Daoy (cell line): ENCODE measurements around the gene CSNK2B. TPM values are rescaled to one million over a fixed set of nuclear protein-coding genes. Genes with fewer than 3 reads are reported as not detected.
A peak's percentile ranks its signal among the peaks of the same experiment; 100 is the strongest.

Experiments used
- DNase-seq: peaks from one replicate; pipeline ENCODE4 v3.0.0-alpha.2; 2015; ENCODE audit warnings: low read depth
- total RNA-seq: library from RNA; depleted of rRNA; stranded (reverse); fragments of >200 nt; shearing (Covaris generic); gene quantifications from 2 replicates; pipeline ENCODE4 v1.2.3, GENCODE V29; 2014

CSNK2B gene
- total RNA-seq, 1 experiment from 2014 or later, result 328 TPM

GRCh38 chr6:31660381-31661261 lies 5.3 kb upstream of the CSNK2B start, which contains the start of gene C6orf47:
Gene C6orf47 (minus strand): TSS chr6:31660778. CDS start chr6:31659947, 831 bp downstream.
- DNase-seq, result peak; percentile 94

DNA sequence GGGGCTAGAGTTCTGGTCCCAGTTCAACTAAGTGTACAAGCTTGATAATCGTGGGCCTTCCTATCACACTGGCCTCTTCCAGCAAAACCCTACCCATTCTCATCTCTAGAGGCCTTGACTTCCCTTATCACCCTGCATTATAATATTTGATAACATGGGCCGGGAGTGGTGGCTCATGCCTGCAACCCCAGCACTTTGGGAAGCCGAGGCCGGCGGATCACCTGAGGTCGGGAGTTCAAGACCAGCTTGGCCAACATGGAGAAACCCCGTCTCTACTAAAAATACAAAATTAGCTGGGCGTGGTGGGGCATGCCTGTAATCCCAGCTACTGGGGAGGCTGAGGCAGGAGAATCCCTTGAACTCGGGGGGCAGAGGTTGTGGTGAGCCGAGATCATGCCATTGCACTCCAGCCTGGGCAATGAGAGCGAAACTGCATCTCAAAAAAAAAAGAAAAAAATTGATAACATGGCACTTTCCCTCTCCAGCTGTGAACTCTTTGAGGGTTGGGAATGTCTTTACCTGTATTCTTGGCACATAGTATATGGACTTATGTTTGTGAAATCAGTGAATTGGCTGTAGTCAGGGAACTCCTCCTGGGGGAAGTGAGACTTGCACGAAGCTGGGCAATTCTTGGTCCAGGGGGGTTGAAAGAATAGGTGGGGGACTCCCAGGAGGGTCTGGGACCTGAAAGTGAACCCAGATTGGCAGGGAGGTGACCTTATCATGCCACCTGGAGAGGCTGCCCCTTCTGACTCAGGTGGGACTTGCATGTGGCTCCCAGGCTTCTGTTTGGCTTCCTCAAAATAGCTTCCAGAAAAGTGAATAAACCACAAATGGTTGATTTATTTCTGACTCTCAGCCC lies 4.4 kb upstream of the CSNK2B start:
- no peak for DNase-seq

- no peak for DNase-seq
Measured at GRCh38 chr6:31662124-31662723, 3.7 kb upstream of the CSNK2B start.

DNA sequence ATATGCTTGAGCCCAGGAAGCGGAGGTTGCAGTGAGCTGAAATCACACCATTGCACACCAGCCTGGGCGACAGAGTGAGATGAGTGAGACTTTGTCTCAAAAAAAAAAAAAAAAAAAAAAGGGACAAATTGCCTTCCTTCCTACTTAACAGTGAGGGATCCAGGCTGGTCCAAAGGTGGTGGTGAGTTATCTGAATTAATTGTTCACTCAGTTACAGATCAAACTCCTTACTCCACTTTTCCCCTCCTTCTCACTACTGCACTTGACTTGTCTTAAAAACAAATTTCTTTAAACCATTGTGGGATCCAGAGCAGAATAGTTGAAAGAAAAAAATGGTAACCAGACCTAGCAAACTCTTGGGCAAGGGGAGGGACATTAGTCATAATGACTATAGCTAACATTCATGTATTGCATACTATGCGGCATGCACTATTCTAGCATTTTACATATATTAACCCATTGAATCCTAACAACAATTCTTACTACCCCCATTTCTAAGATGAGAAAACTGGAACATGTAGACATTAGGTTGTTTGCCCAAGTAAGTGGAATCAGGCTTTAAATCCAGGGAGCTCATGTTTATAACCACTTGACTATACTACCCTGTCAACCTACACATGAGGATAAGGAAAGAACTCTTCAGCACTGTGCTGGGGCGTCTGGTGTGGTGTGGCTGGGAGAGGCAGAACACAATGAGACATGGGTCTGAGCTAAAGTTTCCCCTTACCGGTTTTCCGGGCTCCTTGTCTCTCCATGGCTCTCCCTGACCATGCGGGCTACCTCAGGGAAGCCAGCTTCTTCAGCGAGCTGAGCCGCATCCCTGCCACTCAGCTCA lies 2.5 kb upstream of the CSNK2B start:
- DNase-seq, result no peak

DNA sequence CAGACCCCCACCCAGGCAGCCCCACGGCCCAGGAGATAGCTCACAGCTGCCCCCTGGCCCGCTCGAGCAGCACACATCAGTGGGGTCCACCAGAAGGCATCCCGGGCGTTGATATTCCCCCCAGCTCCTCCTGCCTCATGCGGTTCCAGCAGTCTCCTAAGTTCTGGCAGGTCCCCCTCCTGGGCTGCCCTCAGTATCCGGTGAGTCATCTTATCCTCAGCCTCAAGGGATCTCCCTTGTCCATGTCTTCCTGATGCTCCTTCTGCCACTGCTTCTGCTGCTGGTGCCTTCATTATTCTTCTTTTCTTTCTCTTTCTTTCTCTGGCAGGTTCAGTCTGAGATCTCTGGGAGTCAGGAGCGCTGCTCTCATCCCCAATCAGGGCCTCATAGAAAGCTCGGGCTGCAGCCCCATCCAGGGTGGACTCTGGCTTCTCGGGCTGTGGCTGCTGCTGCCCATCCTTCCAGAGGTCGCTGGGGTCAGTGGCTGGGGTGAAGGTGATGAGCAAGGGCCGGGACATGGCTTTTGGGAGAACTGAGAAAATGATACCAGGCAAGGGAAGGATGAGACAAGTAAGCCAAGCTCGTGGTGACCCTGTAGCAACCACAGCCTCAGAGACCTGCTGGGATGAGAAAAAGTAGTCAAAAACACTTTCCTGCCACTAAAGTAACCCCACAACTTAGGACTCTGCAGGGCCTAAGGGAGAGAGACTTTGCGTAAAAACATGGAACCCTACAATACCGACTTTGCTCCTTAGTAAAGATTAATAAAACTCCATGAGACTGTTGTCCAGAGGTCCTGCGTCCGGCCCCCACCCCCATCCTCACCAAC lies 1.7 kb upstream of the CSNK2B start:
- peak; percentile 92 for DNase-seq

DNA sequence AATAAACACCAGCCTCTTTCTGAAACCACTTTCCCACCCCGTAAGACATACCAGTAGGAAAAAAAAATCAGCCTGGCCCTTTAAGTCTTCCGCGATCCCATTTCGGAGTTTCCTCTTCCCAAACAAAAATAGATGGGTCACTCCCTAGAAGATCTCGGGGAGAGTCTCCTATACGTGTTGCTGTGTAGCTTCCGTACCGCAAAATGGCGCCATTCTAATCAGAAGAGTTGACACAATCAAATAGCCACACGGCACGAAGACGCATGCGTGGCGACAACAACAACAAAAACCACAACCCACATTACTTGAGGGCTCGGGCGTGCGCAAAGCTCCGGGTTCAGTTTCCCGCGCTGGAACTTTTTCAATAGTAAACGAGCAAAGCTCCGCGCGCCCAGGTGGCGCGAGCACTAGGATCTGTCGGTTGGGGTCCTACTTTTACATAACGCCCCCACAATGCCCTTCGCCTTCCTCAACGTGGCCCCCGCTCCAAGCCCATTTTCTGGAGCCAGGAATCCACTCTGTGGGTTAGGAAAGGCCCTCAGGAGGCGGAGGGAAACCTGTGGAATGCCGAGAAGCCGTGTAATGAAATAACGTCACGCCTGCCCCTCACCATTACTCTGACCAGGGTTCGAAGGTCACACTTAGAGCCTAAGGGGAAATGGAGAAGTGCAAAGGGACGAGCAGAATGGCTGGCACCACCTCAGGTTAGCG lies 935 bp upstream of the CSNK2B start, which contains the start of gene GPANK1:
Gene GPANK1 (minus strand): TSS at position 208 of the 711 bp plus-strand sequence. CDS start 519 bp downstream, outside the sequence.
- peak; percentile 95 for DNase-seq

- no peak for DNase-seq
Measured at GRCh38 chr6:31666337-31666965, 571 bp downstream of the CSNK2B start.

GRCh38 chr6:31669676-31670075 lies 3.8 kb downstream of the CSNK2B start, which contains the start of gene LY6G5B:
Gene LY6G5B (plus strand): TSS chr6:31669976. CDS start chr6:31670951, 975 bp downstream.
- DNase-seq, result no peak

DNA sequence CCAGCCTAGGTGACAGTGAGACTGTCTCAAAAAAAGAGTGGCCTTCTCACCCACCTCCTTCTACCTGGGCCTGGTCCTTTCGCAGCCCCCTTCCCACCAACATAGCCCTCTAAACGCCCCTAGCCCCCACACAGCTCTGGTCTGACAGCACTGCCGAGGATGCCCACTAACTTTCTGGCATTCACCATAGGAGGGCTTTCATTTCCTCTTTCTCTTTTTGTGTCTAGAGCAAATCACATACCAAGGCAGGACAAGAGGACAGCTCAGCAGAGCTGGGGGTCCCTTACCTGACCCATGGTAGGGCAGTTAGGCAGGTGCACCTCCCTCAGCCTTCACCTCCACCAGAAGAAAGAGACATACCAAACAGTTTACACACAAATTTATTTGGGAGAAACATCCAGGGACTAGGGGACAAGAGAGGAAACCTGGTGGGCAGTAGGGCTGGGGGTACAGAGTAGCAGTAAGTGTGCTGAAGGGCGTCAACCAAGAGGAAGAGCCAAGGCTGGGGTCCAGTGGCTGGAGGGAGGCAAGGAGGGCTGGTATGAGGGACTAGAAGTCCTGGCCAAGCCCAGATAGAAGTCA lies 10.5 kb downstream of the CSNK2B start:
- DNase-seq, result no peak

- DNase-seq, result no peak
Measured at GRCh38 chr6:31676904-31677303, 11.0 kb downstream of the CSNK2B start.

DNA sequence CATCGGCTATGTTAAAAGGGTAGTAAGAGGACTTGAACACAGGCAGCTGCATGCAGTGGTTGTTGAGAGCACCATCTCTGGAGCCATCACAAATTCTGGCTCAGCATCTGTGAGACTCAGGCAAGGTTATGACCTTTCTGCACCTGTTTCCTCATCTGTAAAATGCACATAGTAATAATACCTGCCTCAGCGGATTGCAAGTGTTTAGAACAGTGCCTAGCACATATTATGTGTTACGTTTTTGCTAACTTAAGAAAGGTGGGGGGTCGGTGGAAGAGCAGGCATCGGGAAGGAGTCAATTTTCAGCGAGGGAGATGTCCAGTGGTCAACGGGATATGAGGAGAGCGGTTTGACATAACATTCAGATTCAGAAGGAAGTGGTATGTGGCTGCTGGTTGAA lies 12.1 kb downstream of the CSNK2B start:
- no peak for DNase-seq

- DNase-seq, result peak; percentile 90
Measured at GRCh38 chr6:31680226-31681134, 14.6 kb downstream of the CSNK2B start, which contains the start of gene LY6G5C. Gene LY6G5C (minus strand): TSS chr6:31681067. CDS start chr6:31680373, 694 bp downstream.

GRCh38 chr6:31681135-31681671 lies 15.3 kb downstream of the CSNK2B start:
- peak; percentile 49 for DNase-seq

DNA sequence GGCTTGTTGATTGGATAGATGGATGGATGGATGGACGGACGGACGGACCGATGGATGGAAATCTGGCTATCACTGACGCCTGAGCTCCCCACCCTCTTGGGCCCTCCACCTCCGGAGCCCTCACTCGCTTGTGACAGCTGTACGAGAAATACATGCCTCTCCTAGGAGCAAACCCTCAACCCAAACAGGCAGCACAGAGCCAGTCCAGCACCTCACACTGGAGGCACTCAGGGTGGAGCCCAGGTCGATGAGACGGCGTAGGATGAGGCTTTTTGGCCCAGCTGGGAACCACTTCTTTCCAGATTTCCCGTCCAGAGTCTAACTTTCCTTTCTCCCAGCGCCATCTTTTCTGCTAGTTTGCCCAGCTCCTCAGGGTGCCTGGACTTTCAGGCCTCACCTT lies 17.7 kb downstream of the CSNK2B start:
- DNase-seq, result no peak

DNA sequence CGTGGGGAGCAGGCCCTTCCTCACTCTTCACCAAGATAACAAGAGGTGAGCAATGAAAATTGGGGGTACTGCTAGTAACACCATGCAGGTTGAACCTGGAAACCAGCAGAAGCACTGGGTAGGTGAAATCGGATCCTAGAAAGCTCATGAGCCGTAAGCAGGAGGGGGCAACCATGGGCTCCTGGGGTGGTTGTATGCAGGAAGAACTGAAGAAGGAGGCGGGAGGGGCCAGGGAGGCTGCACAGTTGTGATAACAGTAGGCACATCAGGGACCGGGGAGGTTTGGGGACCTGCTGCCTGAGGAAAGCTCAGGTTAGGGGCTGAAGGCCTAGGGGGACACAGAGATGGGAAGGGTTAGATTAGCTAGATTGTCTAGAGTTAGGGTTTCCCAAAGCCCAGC lies 20.6 kb downstream of the CSNK2B start:
- DNase-seq, result no peak

DNA sequence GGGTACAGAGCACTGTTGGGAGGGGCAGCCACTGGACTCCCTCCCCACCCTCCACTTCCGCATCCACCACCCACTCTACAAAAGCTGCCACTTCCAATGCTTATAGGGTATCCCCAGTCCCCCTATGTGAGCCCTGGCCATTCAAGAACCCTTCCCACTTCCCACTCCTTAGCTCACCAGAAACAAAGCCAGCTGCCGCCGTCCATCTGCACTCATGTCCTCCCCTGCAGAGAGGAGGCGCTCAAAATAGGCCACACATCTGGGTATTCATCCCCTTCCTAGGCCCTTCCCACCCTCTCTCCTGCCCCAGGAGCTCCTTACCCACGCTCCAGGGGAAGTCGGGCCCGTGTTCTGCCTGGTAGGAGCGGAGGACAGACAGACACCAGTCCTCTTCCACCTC lies 21.4 kb downstream of the CSNK2B start:
- no peak for DNase-seq
